C1 segment of cervical spinal cord (tissue), 14 donors: Measurements from ENCODE around the gene CALM1.

Experiments
- DNase-seq, 14 donors: peaks; one replicate each; lab custom pipeline; 2025; lab: John Stamatoyannopoulos, UW

The CALM1 gene

DNA sequence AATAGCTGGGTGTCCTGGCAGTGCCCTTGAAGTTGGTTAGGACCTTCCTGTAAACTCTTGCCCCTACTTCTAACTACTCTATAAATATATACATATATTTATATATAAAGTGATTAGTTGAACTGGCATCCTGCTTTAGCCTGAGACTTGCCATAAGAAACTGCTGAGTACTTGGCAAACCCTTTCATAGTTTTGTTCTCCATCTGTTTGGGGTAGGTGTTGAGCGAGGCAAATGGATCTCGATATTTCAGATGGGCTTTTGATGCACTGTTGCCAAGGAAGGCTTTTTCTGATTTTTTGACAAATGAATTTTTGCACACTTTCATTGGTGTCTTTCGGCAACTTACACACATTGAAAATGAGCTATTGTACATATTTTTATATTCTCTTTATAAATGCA lies 10.4 kb downstream of the CALM1 start:
- DNase-seq: no peak

DNA sequence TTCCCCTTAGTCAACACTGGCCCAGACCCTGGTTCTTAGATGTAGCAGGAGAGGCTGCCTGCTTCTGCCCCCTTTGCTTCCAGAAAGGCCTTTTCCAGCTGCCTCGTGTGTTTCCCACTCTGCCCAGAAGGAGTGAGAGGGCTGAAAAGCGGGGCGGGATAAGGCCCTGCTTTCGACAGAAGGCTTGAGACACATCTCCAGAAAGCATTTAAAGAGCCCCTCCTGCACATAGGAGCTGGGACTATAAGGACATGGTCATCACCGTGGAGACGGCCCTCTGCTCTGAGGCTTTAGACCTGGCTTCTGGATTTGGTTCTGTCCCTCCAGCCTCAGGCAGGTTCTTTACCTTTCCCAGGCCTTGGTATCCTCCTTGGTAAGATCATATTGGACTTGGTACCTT lies 11.9 kb downstream of the CALM1 start:
- no peak for DNase-seq

- peak in 4 of 14 donors; percentile 23 to 75 (median 50) for DNase-seq
These were observed 12.4 kb downstream of the CALM1 start for GRCh38 chr14:90409209-90409730.

DNA sequence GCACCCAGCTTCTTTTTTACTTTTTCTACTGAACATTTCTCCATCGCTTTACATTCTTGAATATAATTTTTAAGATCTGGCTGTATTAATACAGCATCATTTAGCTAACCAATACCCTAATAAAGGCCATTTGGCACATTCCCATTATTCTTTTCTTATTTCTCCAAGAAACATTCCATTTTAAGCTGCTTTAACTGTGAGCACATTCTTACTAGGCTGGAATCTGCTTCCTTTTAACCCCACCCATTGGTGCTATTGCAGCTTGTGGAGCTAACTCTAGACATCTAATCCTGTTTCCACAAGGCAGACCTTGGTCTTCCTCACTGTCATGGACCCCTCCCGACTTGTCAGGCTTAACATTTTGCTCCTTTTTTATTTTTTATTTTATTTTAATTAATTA lies 15.2 kb downstream of the CALM1 start:
- DNase-seq: no peak

DNA sequence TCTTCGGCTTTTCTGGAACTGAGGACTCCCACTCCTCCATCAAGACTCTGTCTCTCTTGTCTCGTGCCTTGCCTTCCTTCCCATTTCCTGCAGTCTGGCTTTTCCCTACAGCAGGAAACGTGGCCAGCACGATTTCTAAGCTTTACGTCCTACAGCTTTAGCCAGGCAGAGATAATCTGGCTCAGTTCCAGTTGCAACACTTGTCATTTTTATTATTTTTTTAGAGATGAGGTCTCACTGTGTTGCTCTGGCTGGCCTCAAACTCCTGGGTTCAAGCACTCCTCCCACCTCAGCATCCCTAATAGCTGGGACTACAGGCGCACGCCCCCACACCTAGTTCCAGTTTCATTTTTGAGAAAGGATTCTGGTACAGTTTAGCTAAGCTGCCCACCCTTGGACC lies 19.9 kb downstream of the CALM1 start:
- no peak for DNase-seq

- DNase-seq: no peak
These were observed 21.2 kb downstream of the CALM1 start for GRCh38 chr14:90418053-90418452.

DNA sequence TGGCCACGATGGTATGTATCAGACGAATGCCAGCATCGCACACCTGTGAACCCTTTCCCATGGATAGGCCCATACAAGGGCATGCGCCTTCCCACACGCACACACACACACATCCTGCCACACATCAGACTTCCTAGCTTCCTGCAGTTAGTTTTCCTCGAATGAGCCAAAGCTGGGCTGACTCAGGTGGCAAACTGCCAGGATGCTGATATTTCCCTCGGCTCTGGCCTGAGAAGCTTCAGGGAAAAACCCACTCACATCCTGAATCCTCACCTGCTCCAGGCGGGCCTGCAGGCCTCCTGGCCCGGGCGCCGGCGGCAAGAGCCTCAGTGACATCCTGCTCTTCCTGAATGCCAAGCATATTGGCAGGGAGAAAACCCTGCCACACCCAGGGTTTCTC lies 22.4 kb downstream of the CALM1 start:
- DNase-seq: peak in 4 of 14 donors; percentile 15 to 79 (median 58)

DNA sequence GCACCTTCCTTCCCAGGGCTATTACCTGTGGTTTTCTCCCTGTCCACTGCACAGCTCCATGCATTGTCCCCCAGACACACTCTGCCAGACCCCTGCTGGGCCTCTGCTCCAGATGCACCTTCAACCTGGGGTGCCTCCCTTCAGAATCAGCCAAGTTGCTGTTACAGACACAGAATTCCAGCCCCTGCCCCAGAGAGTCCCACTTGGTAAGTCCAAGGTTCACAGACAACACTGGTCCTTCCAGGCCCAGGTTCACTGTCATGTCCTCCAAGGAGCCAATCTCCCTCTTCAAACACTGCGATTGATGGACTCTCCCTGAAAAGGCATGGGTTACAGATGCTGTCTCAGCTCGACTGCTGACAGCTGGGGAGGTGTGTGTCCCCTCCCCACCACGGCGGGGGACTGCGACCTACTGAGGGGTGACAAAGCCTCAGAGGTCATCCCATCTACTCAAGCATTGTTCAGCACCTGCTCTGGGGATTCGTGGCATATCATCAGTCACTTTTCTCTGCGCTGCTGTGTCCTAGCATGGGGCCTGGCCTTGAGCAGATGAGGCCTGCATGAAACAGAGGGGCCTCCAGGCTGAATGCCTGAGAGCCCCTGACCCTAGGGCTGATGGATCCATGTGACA lies 24.3 kb downstream of the CALM1 start:
- DNase-seq: no peak

GRCh38 chr14:90421632-90422020 lies 24.8 kb downstream of the CALM1 start:
- no peak for DNase-seq

- no peak for DNase-seq
These were observed 26.3 kb downstream of the CALM1 start for GRCh38 chr14:90423166-90423565.

DNA sequence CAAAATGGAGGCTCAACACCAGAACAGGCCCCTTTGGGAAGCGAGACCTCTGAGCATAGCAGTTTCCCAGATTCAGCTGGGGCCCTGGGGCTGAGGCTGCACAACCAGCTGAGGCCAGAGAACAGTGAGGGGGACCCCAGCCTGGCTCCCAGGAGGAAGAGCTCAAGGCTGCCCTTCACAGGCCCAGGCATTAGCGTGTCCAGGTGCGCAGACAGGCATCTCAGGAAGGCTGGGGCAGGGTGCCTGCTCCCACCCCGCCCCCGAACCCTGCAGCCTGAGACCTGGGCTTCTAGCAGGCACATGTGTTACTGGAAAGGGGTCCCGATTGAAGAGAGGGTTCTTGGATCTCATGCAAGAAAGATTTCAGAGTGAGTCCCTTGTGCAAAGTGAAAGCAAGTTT lies 27.2 kb downstream of the CALM1 start:
- DNase-seq: no peak

DNA sequence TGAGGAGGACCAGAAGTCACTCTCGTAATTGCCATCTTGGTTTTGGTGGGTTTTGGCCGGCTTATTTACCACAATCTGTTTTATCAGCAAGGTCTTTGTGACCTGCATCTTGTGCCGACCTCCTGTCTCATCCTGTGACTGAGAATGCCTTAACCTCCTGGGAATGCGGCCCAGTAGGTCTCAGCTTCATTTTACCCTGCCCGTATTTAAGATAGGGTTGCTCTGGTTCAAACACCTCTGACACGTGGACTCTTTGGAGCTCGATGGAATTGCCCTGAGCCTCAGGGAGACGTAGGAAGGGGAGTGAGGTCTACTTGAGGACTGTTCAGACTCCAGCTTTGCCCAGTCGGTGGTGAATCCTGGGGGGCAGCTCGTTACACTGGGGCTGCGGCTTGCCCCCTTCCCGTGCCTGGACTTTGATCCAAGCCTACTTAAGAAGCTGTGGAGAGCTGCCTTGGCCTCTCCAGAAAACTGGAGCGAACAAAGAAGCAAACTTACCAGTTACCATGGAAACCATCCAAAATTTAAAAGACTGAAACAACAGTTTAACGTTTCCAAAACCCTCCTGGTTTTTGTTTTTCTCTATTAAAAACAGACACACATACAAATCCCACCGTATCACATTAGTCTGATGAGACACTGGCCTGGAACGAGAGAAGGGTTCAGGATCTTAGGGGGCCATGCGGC lies 28.0 kb downstream of the CALM1 start:
- no peak for DNase-seq

DNA sequence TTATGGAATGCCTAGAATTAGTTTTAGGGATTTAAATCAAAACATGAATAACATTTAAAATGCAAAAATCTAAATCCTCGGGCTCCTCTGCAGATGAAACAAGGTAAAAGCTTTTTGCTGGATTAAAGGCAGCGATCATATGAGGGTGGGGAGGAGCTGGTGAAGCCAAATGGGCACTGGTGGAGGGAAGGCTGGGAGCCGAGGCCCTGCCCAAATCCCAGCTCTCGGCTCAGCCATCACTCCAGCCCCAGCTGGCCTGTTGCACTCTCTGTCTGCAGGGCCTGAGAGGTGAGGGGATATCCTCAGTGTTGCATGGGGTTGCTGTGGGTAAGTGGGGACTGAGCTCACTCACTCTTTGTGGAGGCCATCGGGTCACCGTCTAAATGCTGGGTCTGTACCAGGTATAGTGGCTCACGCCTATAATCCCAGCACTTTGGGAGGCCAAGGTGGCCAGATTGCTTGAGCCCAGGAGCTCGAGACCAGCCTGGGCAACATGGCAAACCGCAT lies 28.6 kb downstream of the CALM1 start:
- DNase-seq: no peak

- DNase-seq: no peak
These were observed 29.3 kb downstream of the CALM1 start for GRCh38 chr14:90426031-90426540.

DNA sequence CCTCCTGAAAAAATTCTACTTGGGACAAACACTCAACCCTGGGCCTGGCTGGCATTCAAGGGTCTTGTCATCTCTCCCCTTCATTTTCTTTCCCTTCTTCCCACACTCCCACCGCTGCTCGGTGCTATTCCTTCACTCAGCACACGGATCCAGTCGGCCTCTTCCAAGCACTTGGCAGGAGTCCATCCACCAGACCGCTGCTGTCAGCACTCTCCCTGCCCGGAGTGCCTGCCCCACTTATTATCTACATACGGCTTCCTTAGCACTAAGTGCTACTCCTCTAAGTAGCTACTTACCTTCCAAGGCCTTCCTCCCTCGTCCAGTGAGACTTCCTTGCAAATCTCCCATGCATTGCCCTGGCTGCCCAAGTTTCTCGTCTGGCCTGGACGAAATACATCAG lies 29.8 kb downstream of the CALM1 start:
- no peak for DNase-seq

DNA sequence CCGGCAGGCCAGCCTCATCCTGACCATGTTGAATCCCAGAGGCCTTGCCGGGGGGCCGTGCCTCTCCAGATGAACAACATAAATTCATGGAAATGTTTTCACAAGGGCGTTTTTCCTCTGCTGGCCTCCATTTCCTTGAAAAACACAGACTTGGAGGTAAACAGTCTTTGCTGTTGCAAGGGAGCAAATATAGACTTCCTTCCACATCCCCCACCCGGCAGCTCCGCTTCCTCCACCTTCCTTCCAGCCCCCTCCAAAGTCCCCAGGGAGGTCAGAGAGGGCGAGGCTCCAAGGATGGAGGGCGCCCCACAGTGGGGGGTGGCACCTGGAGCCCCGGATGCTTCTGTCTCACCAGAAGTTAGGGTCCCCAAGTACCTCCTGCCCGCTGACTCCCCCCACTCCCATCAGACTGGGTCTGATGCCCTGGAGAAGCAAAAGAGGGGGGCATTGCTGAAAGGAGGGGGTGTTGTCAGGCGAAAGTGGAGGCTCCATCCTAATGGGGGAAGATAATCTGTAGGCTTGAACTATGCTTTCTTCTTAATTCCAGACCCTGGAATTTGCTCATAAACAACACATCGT lies 31.1 kb downstream of the CALM1 start:
- no peak for DNase-seq

DNA sequence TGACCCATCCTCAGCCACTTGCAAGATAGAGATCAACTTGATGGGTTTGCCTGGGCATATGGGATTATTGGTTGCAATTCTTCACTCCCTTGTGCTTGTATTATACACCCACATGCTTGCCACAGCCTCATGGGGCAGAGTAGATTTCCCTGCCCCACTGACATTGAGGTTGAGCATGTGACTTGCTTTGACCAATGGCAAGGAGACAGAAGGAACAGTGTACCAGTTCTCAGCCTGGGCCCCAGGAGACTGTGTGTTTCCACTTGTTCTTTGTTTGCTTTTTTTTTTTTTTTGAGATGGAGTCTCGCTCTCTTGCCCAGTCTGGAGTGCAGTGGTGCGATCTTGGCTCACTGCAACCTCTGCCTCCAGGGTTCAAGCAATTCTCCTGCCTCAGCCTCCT lies 31.8 kb downstream of the CALM1 start:
- DNase-seq: no peak

- DNase-seq: no peak
These were observed 32.4 kb downstream of the CALM1 start for GRCh38 chr14:90429236-90429635.

DNA sequence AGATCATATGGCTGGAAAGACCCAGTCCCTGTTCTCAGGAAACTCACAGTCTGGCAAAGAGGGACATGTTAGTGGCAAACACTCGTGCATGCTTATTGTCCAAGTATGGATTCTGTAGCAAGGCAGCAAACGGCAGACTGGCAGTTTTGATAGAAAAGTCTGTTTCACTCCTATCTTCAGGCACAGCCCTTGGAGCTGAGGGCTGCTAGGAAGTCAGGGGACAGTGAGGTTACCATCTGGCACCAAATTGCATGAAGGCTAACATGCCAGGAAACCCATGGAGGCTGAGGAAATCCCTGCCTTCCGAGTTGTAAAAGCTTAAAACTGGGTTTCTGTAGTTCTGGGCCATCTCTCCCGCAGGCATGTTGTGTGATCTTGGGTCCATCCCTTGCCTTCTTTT lies 32.9 kb downstream of the CALM1 start:
- peak in 1 of 14 donors; percentile 81 for DNase-seq

DNA sequence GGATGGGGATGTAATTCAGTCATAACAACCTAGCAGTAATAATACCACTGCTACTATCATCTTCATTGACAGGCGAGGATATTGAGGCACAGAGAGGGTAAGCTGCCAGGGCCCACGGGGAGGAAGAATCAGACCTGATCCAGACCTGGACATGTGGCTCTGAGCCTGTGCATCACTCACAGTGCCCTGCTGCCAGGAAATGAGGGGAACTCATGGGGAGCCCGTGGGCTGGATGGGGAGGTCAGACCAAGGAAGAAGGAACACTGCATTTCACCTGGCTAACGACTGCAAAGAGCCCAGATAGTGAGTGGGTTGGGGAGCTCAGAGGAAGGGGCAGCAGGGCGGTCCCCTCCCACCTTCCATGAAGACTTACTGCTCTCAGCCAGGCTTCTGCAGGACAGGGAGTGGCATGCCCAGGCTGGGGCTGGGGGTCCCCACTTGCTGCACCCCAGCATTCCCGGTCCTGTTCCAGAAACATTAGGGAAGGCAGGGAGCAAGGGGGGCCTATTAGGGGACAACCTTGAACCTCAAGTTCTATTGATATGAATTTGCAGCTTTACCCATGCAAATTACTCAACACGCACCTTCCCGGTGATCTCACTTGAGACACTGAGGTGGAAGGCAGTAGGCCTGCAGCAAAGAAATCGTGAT lies 37.7 kb downstream of the CALM1 start:
- DNase-seq: no peak

DNA sequence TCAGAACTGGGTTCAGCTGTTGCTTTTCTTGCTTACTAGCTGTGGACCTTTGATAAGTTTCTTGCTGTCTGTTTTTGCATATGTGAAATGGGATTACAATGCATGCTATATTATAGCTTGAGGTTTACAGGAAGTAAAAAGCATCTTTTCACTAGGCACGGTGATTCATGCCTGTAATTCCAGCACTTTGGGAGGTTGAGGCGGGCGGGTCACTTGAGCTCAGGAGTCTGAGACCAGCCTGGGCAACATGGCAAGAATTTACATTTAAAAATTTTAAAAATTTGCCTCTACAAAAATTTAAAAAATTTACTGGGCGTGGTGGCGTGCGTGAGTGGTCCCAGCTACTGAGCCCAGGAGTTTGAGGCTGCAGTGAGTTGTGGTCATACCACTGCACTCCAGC lies 42.0 kb downstream of the CALM1 start:
- no peak for DNase-seq

DNA sequence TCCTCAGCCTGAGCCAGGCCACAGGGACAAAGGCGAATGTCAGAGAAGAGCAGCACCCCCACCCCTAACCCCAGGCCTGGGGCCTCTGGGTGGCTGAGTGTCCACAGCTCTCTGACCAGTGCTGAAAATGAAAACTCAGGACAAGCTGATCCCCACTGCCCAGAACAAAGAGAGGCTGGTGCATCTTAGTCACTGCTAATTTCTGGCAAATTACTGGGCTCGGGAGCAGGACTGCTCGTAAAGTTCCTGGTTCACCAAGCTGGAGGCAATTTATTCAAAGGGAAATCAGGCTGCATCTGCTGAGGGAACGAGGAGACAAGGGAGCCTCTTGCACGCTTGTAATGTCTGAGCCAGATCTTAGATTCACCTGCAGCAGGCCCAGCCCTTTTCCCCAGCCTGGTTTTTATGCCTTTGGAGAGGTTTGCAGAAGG lies 43.2 kb downstream of the CALM1 start:
- peak in 2 of 14 donors; percentile 17 to 63 for DNase-seq
